Ovary (tissue), 9 donors: Measurements from ENCODE around the gene NR3C1. TPM values are rescaled to one million over a fixed set of nuclear protein-coding genes. Genes with fewer than 3 reads are reported as not detected.

Experiments used
- DNase-seq, 5 donors: peaks; one replicate each; pipeline ENCODE4 v3.0.0-alpha.2; 2019 to 2020
- H3K27ac ChIP-seq, 2 donors: fragments of 200-600 bp; one replicate each; pipeline versions ENCODE4 v1.5.1 to v1.8.0; 2019 to 2022
- H3K27me3 ChIP-seq: fragments of 200-600 bp; one replicate; pipeline ENCODE4 v1.8.0; 2022
- H3K36me3 ChIP-seq: fragments of 200-600 bp; sonication (generic); one replicate; pipeline ENCODE4 v1.5.1; 2019
- H3K4me1 ChIP-seq: one replicate; pipeline ENCODE4 v1.8.1; 2013; ENCODE audit warnings: mild to moderate bottlenecking, moderate library complexity; ENCODE audit not compliant: insufficient read depth
- H3K4me3 ChIP-seq: fragments of 200-600 bp; sonication (generic); one replicate; pipeline ENCODE4 v1.5.1; 2017
- H3K9me3 ChIP-seq, 2 donors: fragments of 200-600 bp in 1 of 2; sonication (generic) in 1 of 2; one replicate each; pipeline versions ENCODE4 v1.5.1 to v1.8.1; 2013 to 2019; ENCODE audit warnings: mild to moderate bottlenecking in 1 of 2, moderate library complexity in 1 of 2
- CTCF ChIP-seq, 3 donors: fragments of 450-650 bp in 2 of 3; fragments of 200-600 bp in 1 of 3; IDR thresholded peaks; one replicate each; pipeline versions ENCODE4 v1.5.1 to v1.8.0; 2016 to 2022; ENCODE audit warnings: antibody characterized with exemption in 3 of 3, mild to moderate bottlenecking in 1 of 3
- EP300 ChIP-seq: sonication (generic); formaldehyde crosslinking; IDR thresholded peaks from one replicate; pipeline ENCODE4 v1.6.1; 2017; ENCODE audit warnings: antibody characterized with exemption
- POLR2A ChIP-seq: fragments of 450-650 bp; IDR thresholded peaks from one replicate; pipeline ENCODE4 v1.6.1; 2017; ENCODE audit warnings: antibody characterized with exemption, mild to moderate bottlenecking, moderate library complexity
- WGBS, 3 donors: extraction: QIAGEN DNeasy Blood & Tissue Kit in 1 of 3; methylation state at CpG; one replicate each; pipeline versions ENCODE4 v1.1.5 to v1.1.7; 2013 to 2017; 5-methylcytosine and 5-hydroxymethylcytosine counted together
- intact Hi-C, 4 donors: fragments of 100-400 bp; cut with DNase I; formaldehyde crosslinking; loops; one replicate each; pipeline versions ENCODE4 v1.11.0 to v1.15.1; 2022 to 2023
- polyA plus RNA-seq, 2 donors: library from polyadenylated mRNA; stranded (reverse); fragments of 200-250 nt in 1 of 2; fragments of 350-450 nt in 1 of 2; fragmentation: Illumina TruSeq in 1 of 2; extraction: RNeasy Lipid Tissue Mini Kit (QIAGEN cat#74804) in 1 of 2; gene quantifications; one replicate each; pipeline ENCODE4 v1.2.3, GENCODE V29; 2013 to 2014
- small RNA-seq: library from RNA; depleted of rRNA; stranded (forward); fragments of <200 nt; gene quantifications from one replicate; pipeline ENCODE3, GENCODE V24; 2016
- total RNA-seq, 7 donors: library from RNA; depleted of rRNA in 2 of 7; stranded (reverse); fragments of >200 nt in 2 of 7; fragmentation: NEBNext Ultra II Directional in 3 of 7; extraction: Animal tissue kit (Norgen Biotek cat#: 25700) in 3 of 7; gene quantifications; one replicate each; pipeline versions ENCODE4 v1.1.0 to v1.2.4, GENCODE V29; 2016 to 2023
- donor health status: DM: no; HTN: no; CAD: no; lungs with moderate emphysema.
- donor health status: DM: no; HTN: no; CAD: no.
- donor health status: Bipolar disorder and iron deficiency.
- donor health status: DM: yes; HTN: yes; CAD: no.
- donor health status: DM: no; HTN: no; CAD: no.
- donor health status: DM: yes; HTN: yes; CAD: no.

NR3C1 gene
- total and polyA plus RNA-seq, 9 donors: 15.5 to 54.3 (median 38.4) TPM

- Histone ChIP-seq H3K4me3 (no peak overlapping the region), H3K27ac (no peak overlapping the region), H3K27me3 (no peaks in the 10 kb centered on the region), H3K4me1 (no peaks in the 10 kb centered on the region), H3K9me3 (no peaks in the 10 kb centered on the region), H3K36me3 (no peaks in the 10 kb centered on the region)
- intact Hi-C loops: no loop called here
- TF ChIP-seq CTCF (IDR thresholded peaks at IDR 0.05) (no peak), EP300 (no peak), POLR2A (no peak)
- DNase-seq: no peak
- WGBS, 3 donors: 43 to 50% (median 45%) methylated on average over 10 of the region's 10 CpGs
Measured at GRCh38 chr5:143229896-143230675, 173.4 kb downstream of the NR3C1 start.

DNA sequence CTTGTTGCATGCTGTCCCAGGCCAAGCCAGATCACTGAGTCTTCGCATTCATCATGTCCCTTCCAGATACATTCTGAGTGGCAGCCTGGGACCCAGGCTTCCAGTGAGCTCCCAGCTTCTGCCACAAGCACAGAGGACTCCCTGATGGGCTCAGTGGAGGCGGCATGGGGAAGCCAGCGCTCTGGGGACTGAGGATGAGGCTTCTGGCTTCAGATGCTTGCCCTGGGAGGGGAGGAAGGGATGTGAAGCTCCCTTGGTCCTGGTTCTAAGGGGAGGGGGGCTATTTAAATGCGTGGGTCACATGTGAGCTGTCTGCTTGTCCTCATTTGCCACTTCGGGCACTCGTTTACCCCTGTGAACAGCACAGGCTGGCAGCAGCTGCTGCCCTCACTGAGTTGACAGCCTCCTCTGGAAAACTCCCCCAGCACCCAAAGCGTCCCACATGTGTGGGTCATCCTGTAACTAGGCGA lies 174.0 kb downstream of the NR3C1 start:
- WGBS, 3 donors: 51 to 63% (median 53%) methylated on average over 8 of the region's 8 CpGs
- H3K9me3 ChIP-seq: no peaks in the 10 kb centered on the region
- no peaks in the 10 kb centered on the region for H3K27me3 ChIP-seq
- intact Hi-C loops: no loop called here
- TF ChIP-seq CTCF (IDR thresholded peaks at IDR 0.05) (no peak), POLR2A (no peak), EP300 (no peak)
- no peak overlapping the region for H3K27ac ChIP-seq
- H3K36me3 ChIP-seq: no peaks in the 10 kb centered on the region
- H3K4me3 ChIP-seq: no peak overlapping the region
- no peak for DNase-seq
- no peaks in the 10 kb centered on the region for H3K4me1 ChIP-seq

- Histone ChIP-seq H3K36me3 (no peaks in the 10 kb centered on the region), H3K27me3 (no peaks in the 10 kb centered on the region), H3K9me3 (no peaks in the 10 kb centered on the region), H3K4me3 (no peak overlapping the region), H3K27ac (no peak overlapping the region), H3K4me1 (no peaks in the 10 kb centered on the region)
- WGBS, 3 donors: 89 to 93% (median 91%) methylated on average over 8 of the region's 8 CpGs
- TF ChIP-seq CTCF (IDR thresholded peaks at IDR 0.05) (no peak), EP300 (no peak)
- intact Hi-C loops: no loop called here
- no peak for DNase-seq
Measured at GRCh38 chr5:143228597-143229293, 174.7 kb downstream of the NR3C1 start.

Small RNA genes within 50 kb of the gene (small RNA-seq; reads per million reads assigned to genes)
- not detected for gene AC091925.2
